Left lung (tissue), 14 donors: ENCODE data around the gene NR4A2. TPM values are rescaled to one million over a fixed set of nuclear protein-coding genes. Genes with fewer than 3 reads are reported as not detected.

Source experiments
- ATAC-seq: fragments of 200-7000 bp; cut with Tn5 transposase; one replicate; pipeline ENCODE4 v1.9.1; 2020; ENCODE audit warnings: moderate library complexity
- DNase-seq, 4 donors: peaks; one replicate each; pipeline ENCODE4 v3.0.0-alpha.2; 2013 to 2020
- H3K27ac ChIP-seq, 2 donors: fragments of 200-600 bp; sonication (generic) in 1 of 2; one replicate each; pipeline versions ENCODE4 v1.5.0 to v1.8.0; 2020 to 2021
- H3K27me3 ChIP-seq, 2 donors: fragments of 200-600 bp; sonication (generic) in 1 of 2; one replicate each; pipeline versions ENCODE4 v1.5.0 to v1.8.0; 2020 to 2021
- H3K36me3 ChIP-seq, 2 donors: fragments of 200-600 bp; sonication (generic) in 1 of 2; one replicate each; pipeline versions ENCODE4 v1.5.0 to v1.8.0; 2020 to 2021
- H3K4me1 ChIP-seq, 2 donors: fragments of 200-600 bp; one replicate each; pipeline ENCODE4 v1.8.0; 2021
- H3K4me3 ChIP-seq, 2 donors: fragments of 200-600 bp; sonication (generic) in 1 of 2; one replicate each; pipeline versions ENCODE4 v1.5.0 to v1.8.0; 2020 to 2021; ENCODE audit warnings: mild to moderate bottlenecking in 1 of 2
- H3K9me3 ChIP-seq, 2 donors: fragments of 200-600 bp; sonication (generic) in 1 of 2; one replicate each; pipeline versions ENCODE4 v1.5.0 to v1.8.0; 2020 to 2021
- intact Hi-C, 2 donors: fragments of 100-400 bp; cut with DNase I; formaldehyde crosslinking; loops; one replicate each; pipeline versions ENCODE4 v1.11.2 to v1.14.2; 2022
- long read RNA-seq, 12 donors: library from polyadenylated mRNA in 2 of 12; unstranded in 2 of 12; transcript quantifications; one replicate each; pipeline ENCODE4 v2.0.0 and lab custom pipeline, GENCODE V29; 2019 to 2026
- polyA plus RNA-seq, 6 donors: library from polyadenylated mRNA; unstranded; fragments of 120-200 nt; gene quantifications; one replicate each; pipeline ENCODE4 v1.2.1, GENCODE V29; 2013; ENCODE audit not compliant: insufficient read length in 6 of 6
- total RNA-seq, 2 donors: library from RNA; stranded (reverse); fragmentation: NEBNext Ultra II Directional; extraction: Animal tissue kit (Norgen Biotek cat#: 25700); gene quantifications; one replicate each; pipeline ENCODE4 v1.2.1, GENCODE V29; 2021
- TF ChIP-seq, protein P1 (sequence below), 2 donors: fragments of 200-600 bp; sonication (generic) in 1 of 2; IDR thresholded peaks; one replicate each; pipeline versions ENCODE4 v1.5.0 to v1.8.0; 2021; ENCODE audit warnings: antibody characterized with exemption in 2 of 2
- donor health status: DM: no; HTN: yes; CAD: no.
- donor health status: DM: no; HTN: no; CAD: no.

Gene NR4A2
- total RNA-seq (1 to 10 TPM; 3.5 to 5.0 TPM), polyA plus RNA-seq (1 to 10 TPM; 1.9 to 7.0 (median 3.7) TPM)
- long read RNA-seq, donor 1 = 0 reads
- long read RNA-seq, donor 2 = 0 reads
- long read RNA-seq, donor 3, partial matches to known transcripts = 0 of 1 reads
- long read RNA-seq, donor 3, other reads (novel, unspliced or antisense) = 0 of 1 reads
- long read RNA-seq, donor 4 = 0 reads
- long read RNA-seq, donor 5 = 0 reads
- long read RNA-seq, donor 6, partial matches to known transcripts = 0 of 1 reads
- long read RNA-seq, donor 6, other reads (novel, unspliced or antisense) = 0 of 1 reads
- long read RNA-seq, donor 7 = 0 reads
- long read RNA-seq, donor 8 = 0 reads
- long read RNA-seq, donor 9 = 0 reads
- long read RNA-seq, donor 10 = 0 reads
- long read RNA-seq, donor 11 = 0 reads
- long read RNA-seq, donor 12 = 0 reads

- H3K27ac ChIP-seq = peak within 1 kb of the TSS; percentile 99 to 100
- H3K4me1 ChIP-seq = peaks cover 6 to 49% of the 10 kb centered on the region in 2 donors
- ATAC-seq = peak; percentile 78
- peak; percentile 78 to 96 (median 93) for DNase-seq
- intact Hi-C loops = no loop called here
- TF ChIP-seq, protein P1, sequence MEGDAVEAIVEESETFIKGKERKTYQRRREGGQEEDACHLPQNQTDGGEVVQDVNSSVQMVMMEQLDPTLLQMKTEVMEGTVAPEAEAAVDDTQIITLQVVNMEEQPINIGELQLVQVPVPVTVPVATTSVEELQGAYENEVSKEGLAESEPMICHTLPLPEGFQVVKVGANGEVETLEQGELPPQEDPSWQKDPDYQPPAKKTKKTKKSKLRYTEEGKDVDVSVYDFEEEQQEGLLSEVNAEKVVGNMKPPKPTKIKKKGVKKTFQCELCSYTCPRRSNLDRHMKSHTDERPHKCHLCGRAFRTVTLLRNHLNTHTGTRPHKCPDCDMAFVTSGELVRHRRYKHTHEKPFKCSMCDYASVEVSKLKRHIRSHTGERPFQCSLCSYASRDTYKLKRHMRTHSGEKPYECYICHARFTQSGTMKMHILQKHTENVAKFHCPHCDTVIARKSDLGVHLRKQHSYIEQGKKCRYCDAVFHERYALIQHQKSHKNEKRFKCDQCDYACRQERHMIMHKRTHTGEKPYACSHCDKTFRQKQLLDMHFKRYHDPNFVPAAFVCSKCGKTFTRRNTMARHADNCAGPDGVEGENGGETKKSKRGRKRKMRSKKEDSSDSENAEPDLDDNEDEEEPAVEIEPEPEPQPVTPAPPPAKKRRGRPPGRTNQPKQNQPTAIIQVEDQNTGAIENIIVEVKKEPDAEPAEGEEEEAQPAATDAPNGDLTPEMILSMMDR (IDR thresholded peaks at IDR 0.05) = no peak
- H3K36me3 ChIP-seq = peaks cover 0 to 15% of the 10 kb centered on the region in 2 donors
- peak within 1 kb of the TSS; percentile 74 to 75 for H3K4me3 ChIP-seq
- H3K9me3 ChIP-seq = no peaks in the 10 kb centered on the region
- peaks cover 17 to 34% of the 10 kb centered on the region in 2 donors for H3K27me3 ChIP-seq
Observed at GRCh38 chr2:156332534-156333273, at the start of gene NR4A2. NR4A2 (minus strand) TSS chr2:156332721; CDS start chr2:156330186, 2,535 bp downstream.

- Histone ChIP-seq H3K4me1 (no peaks in the 10 kb centered on the region), H3K27ac (no peak overlapping the region), H3K4me3 (no peak overlapping the region), H3K27me3 (no peaks in the 10 kb centered on the region), H3K9me3 (no peaks in the 10 kb centered on the region), H3K36me3 (no peaks in the 10 kb centered on the region)
- TF ChIP-seq, protein P1 (IDR thresholded peaks at IDR 0.05) = no peak
- DNase-seq = no peak
- ATAC-seq = no peak
- intact Hi-C loops = no loop called here
Observed at GRCh38 chr2:156380117-156380645, 47.7 kb upstream of the NR4A2 start.

DNA sequence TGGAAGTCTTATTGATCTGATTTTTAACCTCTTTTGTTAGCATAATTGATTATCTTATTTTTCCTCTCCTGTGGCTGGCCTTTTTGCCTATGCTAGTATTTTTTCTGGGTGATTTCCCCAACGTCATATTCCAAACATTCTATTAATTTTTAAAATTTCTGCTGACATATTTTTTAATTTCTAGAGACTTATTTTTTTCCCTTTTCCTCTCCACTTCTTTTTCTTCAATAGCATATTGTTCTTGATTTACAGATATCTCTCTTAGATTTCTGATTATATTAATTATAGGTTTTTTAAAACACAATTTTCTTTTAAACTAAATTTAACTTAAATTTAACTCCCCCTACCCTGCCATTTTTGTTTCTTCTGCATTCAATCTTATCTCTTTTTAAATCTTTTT is 47.2 kb upstream of the NR4A2 start:
- Histone ChIP-seq H3K36me3 (no peaks in the 10 kb centered on the region), H3K27me3 (no peaks in the 10 kb centered on the region), H3K4me3 (no peak overlapping the region), H3K27ac (no peak overlapping the region), H3K9me3 (no peaks in the 10 kb centered on the region), H3K4me1 (no peaks in the 10 kb centered on the region)
- TF ChIP-seq, protein P1 (IDR thresholded peaks at IDR 0.05) = no peak
- DNase-seq (no peak), ATAC-seq (no peak)
- intact Hi-C loops = no loop called here

- H3K27ac ChIP-seq = no peak overlapping the region
- H3K27me3 ChIP-seq = no peaks in the 10 kb centered on the region
- ATAC-seq = no peak
- intact Hi-C loops = no loop called here
- no peaks in the 10 kb centered on the region for H3K36me3 ChIP-seq
- DNase-seq = no peak
- H3K4me1 ChIP-seq = no peaks in the 10 kb centered on the region
- H3K9me3 ChIP-seq = no peaks in the 10 kb centered on the region
- no peak overlapping the region for H3K4me3 ChIP-seq
- TF ChIP-seq, protein P1 (IDR thresholded peaks at IDR 0.05) = no peak
Observed at GRCh38 chr2:156379071-156379470, 46.5 kb upstream of the NR4A2 start.

DNA sequence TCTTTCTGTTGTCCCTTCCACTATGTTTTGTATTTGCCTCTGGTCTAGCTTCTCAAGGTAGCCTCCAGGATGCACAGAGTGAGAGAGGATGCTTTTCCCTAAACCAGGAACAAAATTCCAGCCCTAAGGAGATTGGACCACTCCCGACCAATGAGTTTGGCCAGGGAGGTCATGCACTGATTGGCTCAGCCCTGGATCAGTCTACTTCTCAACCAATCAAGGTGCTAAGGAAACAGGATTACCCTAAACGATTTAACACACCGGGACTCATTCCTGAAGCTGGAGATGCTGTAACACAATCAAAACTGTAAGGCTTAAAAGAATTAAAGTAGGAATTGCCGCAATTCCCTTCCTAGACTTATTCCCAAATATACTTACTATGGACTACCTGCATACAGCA is 34.2 kb upstream of the NR4A2 start:
- DNase-seq (no peak), ATAC-seq (no peak)
- no peaks in the 10 kb centered on the region for H3K36me3 ChIP-seq
- H3K9me3 ChIP-seq = no peaks in the 10 kb centered on the region
- H3K27me3 ChIP-seq = no peaks in the 10 kb centered on the region
- H3K27ac ChIP-seq = no peak overlapping the region
- intact Hi-C loops = no loop called here
- no peak overlapping the region for H3K4me3 ChIP-seq
- no peaks in the 10 kb centered on the region for H3K4me1 ChIP-seq
- TF ChIP-seq, protein P1 (IDR thresholded peaks at IDR 0.05) = no peak
